GM23338 (cell line): Measurements from ENCODE around the gene AGAP1. TPM values are rescaled to one million over a fixed set of nuclear protein-coding genes. Genes with fewer than 3 reads are reported as not detected.

ENCODE experiments used
- ATAC-seq: fragments of 200-7000 bp; cut with Tn5 transposase; 3 replicates; pipeline ENCODE4 v1.9.1; 2020
- DNase-seq: peaks from one replicate; pipeline ENCODE4 v3.0.0-alpha.2; 2015; ENCODE audit warnings: low spot score
- H2AFZ ChIP-seq: fragments of 200-600 bp; sonication (generic); 2 replicates; pipeline ENCODE4 v1.8.0; 2016; ENCODE audit warnings: antibody characterized with exemption, mild to moderate bottlenecking, moderate library complexity
- H3F3A ChIP-seq: fragments of 200-600 bp; sonication (generic); replicated peaks from 2 replicates; pipeline ENCODE4 v1.8.0; 2017; ENCODE audit warnings: antibody characterized with exemption, mixed run types, low read depth
- H3K27ac ChIP-seq: fragments of 200-600 bp; sonication (generic); 2 replicates; pipeline ENCODE4 v1.6.1; 2016; ENCODE audit warnings: low read depth
- H3K27me3 ChIP-seq: fragments of 200-600 bp; sonication (generic); 2 replicates; pipeline ENCODE4 v1.8.0; 2016; ENCODE audit warnings: mild to moderate bottlenecking, mixed run types, moderate library complexity; ENCODE audit not compliant: insufficient read depth
- H3K36me3 ChIP-seq: fragments of 200-600 bp; sonication (generic); 2 replicates; pipeline ENCODE4 v1.8.0; 2016; ENCODE audit warnings: mild to moderate bottlenecking; ENCODE audit not compliant: insufficient read depth
- H3K4me1 ChIP-seq: fragments of 200-600 bp; sonication (generic); 2 replicates; pipeline ENCODE4 v1.8.0; 2016; ENCODE audit warnings: mild to moderate bottlenecking, moderate library complexity; ENCODE audit not compliant: insufficient read depth
- H3K4me2 ChIP-seq: fragments of 200-600 bp; sonication (generic); 2 replicates; pipeline ENCODE4 v1.7.1; 2017; ENCODE audit warnings: mixed run types
- H3K4me3 ChIP-seq: fragments of 200-600 bp; sonication (generic); 2 replicates; pipeline ENCODE4 v1.6.1; 2016; ENCODE audit warnings: mixed run types
- H3K79me2 ChIP-seq: fragments of 200-600 bp; sonication (generic); replicated peaks from 2 replicates; pipeline ENCODE4 v1.8.0; 2017; ENCODE audit warnings: mild to moderate bottlenecking; ENCODE audit not compliant: insufficient read depth
- H3K9me2 ChIP-seq: fragments of 200-600 bp; sonication (generic); 2 replicates; pipeline ENCODE4 v1.8.0; 2017; ENCODE audit not compliant: insufficient read depth
- H4K20me1 ChIP-seq: fragments of 200-600 bp; sonication (generic); replicated peaks from 2 replicates; pipeline ENCODE4 v1.8.0; 2017; ENCODE audit warnings: mild to moderate bottlenecking; ENCODE audit not compliant: insufficient read depth
- H3K27ac Mint-ChIP-seq: 2 replicates; pipeline ENCODE4 v1.8.0; 2020; ENCODE audit warnings: inconsistent platforms, mild to moderate bottlenecking, moderate library complexity, mixed read lengths
- H3K27me3 Mint-ChIP-seq: 3 replicates; pipeline ENCODE4 v1.8.0; 2022; ENCODE audit warnings: low read depth, mild to moderate bottlenecking, moderate library complexity, mixed read lengths, inconsistent platforms; ENCODE audit not compliant: insufficient read depth, poor library complexity
- H3K36me3 Mint-ChIP-seq: 3 replicates; pipeline ENCODE4 v1.8.0; 2021; ENCODE audit warnings: low read depth, mild to moderate bottlenecking, inconsistent platforms, moderate library complexity, mixed read lengths
- H3K4me1 Mint-ChIP-seq: 3 replicates; pipeline ENCODE4 v1.8.0; 2020; ENCODE audit warnings: mild to moderate bottlenecking, inconsistent platforms, mixed read lengths
- H3K4me3 Mint-ChIP-seq: 3 replicates; pipeline ENCODE4 v1.8.0; 2021; ENCODE audit warnings: moderate library complexity, mild to moderate bottlenecking, inconsistent platforms, mixed read lengths
- H3K9me3 Mint-ChIP-seq: 3 replicates; pipeline ENCODE4 v1.8.0; 2020; ENCODE audit warnings: moderate library complexity, mild to moderate bottlenecking, inconsistent platforms, mixed read lengths
- CREB1 ChIP-seq: fragments of 250-450 bp; sonication (Bioruptor Pico); IDR thresholded peaks from 2 replicates; pipeline ENCODE4 v1.5.0; 2020; ENCODE audit warnings: low read depth, mild to moderate bottlenecking, moderate library complexity
- EZH2phosphoT487 ChIP-seq: fragments of 200-600 bp; sonication (generic); IDR thresholded peaks from one replicate; pipeline ENCODE4 v1.8.1; 2018; ENCODE audit warnings: antibody characterized with exemption; ENCODE audit not compliant: unreplicated experiment
- JUNB ChIP-seq: IDR thresholded peaks from one replicate; pipeline ENCODE4 v1.6.1; 2016; ENCODE audit warnings: antibody characterized with exemption; ENCODE audit not compliant: unreplicated experiment
- STAT1 ChIP-seq: IDR thresholded peaks from one replicate; pipeline ENCODE4 v1.6.1; 2016; ENCODE audit warnings: antibody characterized with exemption; ENCODE audit not compliant: unreplicated experiment
- ZNF331 ChIP-seq: fragments of 250-450 bp; sonication (Bioruptor Pico); IDR thresholded peaks from 2 replicates; pipeline ENCODE4 v1.5.0; 2020; ENCODE audit warnings: low read depth, mild to moderate bottlenecking, moderate library complexity
- polyA plus RNA-seq: library from polyadenylated mRNA; unstranded; fragments of >200 nt; fragmentation: Nextera tagmentation; extraction: Ambion mirVana; gene quantifications from 2 replicates; pipeline ENCODE4 v1.2.1, GENCODE V29; 2016
- total RNA-seq: library from RNA; depleted of rRNA; stranded (reverse); fragments of >200 nt; shearing (Covaris generic); gene quantifications from 2 replicates; pipeline ENCODE4 v1.2.3, GENCODE V29; 2014
- TF ChIP-seq, protein P1 (sequence below): IDR thresholded peaks from 2 replicates; pipeline ENCODE4 v1.6.1; 2016; ENCODE audit warnings: antibody characterized with exemption
- TF ChIP-seq, protein P2 (sequence below), 2 experiments: fragments of 200-600 bp in 1 of 2; sonication (generic) in 1 of 2; conservative IDR thresholded peaks; 2 replicates each; pipeline versions ENCODE4 v1.5.1 to v1.6.1; 2016 to 2017; ENCODE audit warnings: antibody characterized with exemption in 2 of 2, low read depth in 2 of 2, mild to moderate bottlenecking in 2 of 2, moderate library complexity in 1 of 2
- TF ChIP-seq, protein P3 (sequence below): fragments of 250-450 bp; sonication (Bioruptor Pico); IDR thresholded peaks from 2 replicates; pipeline ENCODE4 v1.5.0; 2020; ENCODE audit warnings: mild to moderate bottlenecking, moderate library complexity

Gene AGAP1
- total and polyA plus RNA-seq, 2 experiments from 2014 or later, result 13.3 to 27.9 TPM

DNA sequence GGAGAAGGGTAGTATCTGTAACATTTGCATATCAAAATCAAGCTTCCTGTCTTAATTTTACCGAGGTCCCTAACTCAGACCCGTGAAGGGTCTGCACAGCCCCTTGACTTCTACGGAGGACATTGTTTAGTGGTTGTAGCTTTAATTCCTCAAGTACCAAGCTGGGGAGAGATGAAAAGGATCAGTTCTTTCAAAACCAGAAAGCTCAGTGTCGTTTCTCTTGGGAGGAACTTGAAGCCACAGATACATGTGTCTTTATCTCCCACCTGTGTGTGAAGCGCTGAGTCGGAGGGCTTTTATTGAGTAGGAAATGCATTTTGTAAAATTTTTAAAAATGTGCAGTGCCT, 410.7 kb downstream of the AGAP1 start:
- Mint-ChIP-seq H3K4me3 (no peak overlapping the region; the same call in 2 of the 3 replicates), H3K9me3 (no peaks in the 10 kb centered on the region), H3K27ac (no peak overlapping the region), H3K36me3 (peaks cover 4% of the 10 kb centered on the region; the same call in 1 of the 3 replicates), H3K4me1 (peaks cover 15% of the 10 kb centered on the region), H3K27me3 (peaks cover 2% of the 10 kb centered on the region)
- Histone ChIP-seq H3K27ac (no peak overlapping the region), H3K4me1 (0 out of 2 replicates have a peak, but pooled peaks cover 3% of the 10 kb centered on the region), H3K4me3 (no peak overlapping the region), H3K79me2 (no peaks in the 10 kb centered on the region), H4K20me1 (peaks cover 13% of the 10 kb centered on the region), H3K27me3 (no peaks in the 10 kb centered on the region), H2AFZ (no peak overlapping the region), H3F3A (no peaks in the 10 kb centered on the region), H3K9me2 (no peaks in the 10 kb centered on the region), H3K4me2 (no peak overlapping the region), H3K36me3 (no peaks in the 10 kb centered on the region)
- TF ChIP-seq, protein P1, sequence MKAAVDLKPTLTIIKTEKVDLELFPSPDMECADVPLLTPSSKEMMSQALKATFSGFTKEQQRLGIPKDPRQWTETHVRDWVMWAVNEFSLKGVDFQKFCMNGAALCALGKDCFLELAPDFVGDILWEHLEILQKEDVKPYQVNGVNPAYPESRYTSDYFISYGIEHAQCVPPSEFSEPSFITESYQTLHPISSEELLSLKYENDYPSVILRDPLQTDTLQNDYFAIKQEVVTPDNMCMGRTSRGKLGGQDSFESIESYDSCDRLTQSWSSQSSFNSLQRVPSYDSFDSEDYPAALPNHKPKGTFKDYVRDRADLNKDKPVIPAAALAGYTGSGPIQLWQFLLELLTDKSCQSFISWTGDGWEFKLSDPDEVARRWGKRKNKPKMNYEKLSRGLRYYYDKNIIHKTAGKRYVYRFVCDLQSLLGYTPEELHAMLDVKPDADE, result no peak
- ATAC-seq, result peak; percentile 42
- DNase-seq, result no peak

DNA sequence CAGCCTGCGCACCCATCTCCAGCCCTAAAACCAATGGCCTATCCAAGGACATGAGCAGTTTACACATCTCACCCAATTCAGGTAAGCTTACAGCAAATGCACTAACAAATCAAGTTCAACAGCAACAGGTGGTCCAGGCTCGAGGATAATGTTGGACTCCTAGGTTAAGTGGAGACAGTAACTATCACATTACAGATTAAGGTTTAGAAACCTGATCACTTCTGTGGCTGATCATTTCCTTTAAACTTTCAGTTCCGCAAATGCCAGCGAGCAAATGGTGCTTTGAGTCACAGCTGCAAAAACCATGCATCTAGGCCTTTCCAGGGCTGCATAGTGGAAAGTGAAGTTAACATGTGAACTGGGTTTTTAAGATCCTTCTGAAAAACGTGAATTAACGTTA, 415.0 kb downstream of the AGAP1 start:
- no peak overlapping the region for H3K27ac Mint-ChIP-seq
- TF ChIP-seq, protein P2, sequence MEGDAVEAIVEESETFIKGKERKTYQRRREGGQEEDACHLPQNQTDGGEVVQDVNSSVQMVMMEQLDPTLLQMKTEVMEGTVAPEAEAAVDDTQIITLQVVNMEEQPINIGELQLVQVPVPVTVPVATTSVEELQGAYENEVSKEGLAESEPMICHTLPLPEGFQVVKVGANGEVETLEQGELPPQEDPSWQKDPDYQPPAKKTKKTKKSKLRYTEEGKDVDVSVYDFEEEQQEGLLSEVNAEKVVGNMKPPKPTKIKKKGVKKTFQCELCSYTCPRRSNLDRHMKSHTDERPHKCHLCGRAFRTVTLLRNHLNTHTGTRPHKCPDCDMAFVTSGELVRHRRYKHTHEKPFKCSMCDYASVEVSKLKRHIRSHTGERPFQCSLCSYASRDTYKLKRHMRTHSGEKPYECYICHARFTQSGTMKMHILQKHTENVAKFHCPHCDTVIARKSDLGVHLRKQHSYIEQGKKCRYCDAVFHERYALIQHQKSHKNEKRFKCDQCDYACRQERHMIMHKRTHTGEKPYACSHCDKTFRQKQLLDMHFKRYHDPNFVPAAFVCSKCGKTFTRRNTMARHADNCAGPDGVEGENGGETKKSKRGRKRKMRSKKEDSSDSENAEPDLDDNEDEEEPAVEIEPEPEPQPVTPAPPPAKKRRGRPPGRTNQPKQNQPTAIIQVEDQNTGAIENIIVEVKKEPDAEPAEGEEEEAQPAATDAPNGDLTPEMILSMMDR (conservative IDR thresholded peaks at IDR 0.05; ENCODE audit: low read depth in 2 of 2), result no peak
- no peak for TF ChIP-seq STAT1
- TF ChIP-seq CREB1, result no peak
- TF ChIP-seq ZNF331 (CRISPR knock-in tag), result no peak
- TF ChIP-seq, protein P1, result no peak
- TF ChIP-seq JUNB, result no peak
- TF ChIP-seq EZH2phosphoT487, result no peak
- TF ChIP-seq, protein P3, sequence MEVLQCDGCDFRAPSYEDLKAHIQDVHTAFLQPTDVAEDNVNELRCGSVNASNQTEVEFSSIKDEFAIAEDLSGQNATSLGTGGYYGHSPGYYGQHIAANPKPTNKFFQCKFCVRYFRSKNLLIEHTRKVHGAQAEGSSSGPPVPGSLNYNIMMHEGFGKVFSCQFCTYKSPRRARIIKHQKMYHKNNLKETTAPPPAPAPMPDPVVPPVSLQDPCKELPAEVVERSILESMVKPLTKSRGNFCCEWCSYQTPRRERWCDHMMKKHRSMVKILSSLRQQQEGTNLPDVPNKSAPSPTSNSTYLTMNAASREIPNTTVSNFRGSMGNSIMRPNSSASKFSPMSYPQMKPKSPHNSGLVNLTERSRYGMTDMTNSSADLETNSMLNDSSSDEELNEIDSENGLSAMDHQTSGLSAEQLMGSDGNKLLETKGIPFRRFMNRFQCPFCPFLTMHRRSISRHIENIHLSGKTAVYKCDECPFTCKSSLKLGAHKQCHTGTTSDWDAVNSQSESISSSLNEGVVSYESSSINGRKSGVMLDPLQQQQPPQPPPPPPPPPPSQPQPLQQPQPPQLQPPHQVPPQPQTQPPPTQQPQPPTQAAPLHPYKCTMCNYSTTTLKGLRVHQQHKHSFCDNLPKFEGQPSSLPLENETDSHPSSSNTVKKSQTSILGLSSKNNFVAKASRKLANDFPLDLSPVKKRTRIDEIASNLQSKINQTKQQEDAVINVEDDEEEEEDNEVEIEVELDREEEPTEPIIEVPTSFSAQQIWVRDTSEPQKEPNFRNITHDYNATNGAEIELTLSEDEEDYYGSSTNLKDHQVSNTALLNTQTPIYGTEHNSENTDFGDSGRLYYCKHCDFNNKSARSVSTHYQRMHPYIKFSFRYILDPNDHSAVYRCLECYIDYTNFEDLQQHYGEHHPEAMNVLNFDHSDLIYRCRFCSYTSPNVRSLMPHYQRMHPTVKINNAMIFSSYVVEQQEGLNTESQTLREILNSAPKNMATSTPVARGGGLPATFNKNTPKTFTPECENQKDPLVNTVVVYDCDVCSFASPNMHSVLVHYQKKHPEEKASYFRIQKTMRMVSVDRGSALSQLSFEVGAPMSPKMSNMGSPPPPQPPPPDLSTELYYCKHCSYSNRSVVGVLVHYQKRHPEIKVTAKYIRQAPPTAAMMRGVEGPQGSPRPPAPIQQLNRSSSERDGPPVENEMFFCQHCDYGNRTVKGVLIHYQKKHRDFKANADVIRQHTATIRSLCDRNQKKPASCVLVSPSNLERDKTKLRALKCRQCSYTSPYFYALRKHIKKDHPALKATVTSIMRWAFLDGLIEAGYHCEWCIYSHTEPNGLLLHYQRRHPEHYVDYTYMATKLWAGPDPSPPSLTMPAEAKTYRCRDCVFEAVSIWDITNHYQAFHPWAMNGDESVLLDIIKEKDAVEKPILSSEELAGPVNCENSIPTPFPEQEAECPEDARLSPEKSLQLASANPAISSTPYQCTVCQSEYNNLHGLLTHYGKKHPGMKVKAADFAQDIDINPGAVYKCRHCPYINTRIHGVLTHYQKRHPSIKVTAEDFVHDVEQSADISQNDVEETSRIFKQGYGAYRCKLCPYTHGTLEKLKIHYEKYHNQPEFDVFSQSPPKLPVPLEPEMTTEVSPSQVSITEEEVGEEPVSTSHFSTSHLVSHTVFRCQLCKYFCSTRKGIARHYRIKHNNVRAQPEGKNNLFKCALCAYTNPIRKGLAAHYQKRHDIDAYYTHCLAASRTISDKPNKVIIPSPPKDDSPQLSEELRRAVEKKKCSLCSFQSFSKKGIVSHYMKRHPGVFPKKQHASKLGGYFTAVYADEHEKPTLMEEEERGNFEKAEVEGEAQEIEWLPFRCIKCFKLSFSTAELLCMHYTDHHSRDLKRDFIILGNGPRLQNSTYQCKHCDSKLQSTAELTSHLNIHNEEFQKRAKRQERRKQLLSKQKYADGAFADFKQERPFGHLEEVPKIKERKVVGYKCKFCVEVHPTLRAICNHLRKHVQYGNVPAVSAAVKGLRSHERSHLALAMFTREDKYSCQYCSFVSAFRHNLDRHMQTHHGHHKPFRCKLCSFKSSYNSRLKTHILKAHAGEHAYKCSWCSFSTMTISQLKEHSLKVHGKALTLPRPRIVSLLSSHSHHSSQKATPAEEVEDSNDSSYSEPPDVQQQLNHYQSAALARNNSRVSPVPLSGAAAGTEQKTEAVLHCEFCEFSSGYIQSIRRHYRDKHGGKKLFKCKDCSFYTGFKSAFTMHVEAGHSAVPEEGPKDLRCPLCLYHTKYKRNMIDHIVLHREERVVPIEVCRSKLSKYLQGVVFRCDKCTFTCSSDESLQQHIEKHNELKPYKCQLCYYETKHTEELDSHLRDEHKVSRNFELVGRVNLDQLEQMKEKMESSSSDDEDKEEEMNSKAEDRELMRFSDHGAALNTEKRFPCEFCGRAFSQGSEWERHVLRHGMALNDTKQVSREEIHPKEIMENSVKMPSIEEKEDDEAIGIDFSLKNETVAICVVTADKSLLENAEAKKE (CRISPR knock-in tag), result no peak

More for the DNA sequence above, 415.0 kb downstream of the AGAP1 start:
- H3K9me3 Mint-ChIP-seq, result no peaks in the 10 kb centered on the region
- Histone ChIP-seq H3F3A (no peaks in the 10 kb centered on the region), H3K27ac (no peak overlapping the region), H3K4me2 (no peak overlapping the region), H3K9me2 (no peaks in the 10 kb centered on the region), H2AFZ (no peak overlapping the region), H3K4me3 (no peak overlapping the region), H3K27me3 (no peaks in the 10 kb centered on the region), H3K79me2 (no peaks in the 10 kb centered on the region), H3K4me1 (no peaks in the 10 kb centered on the region), H3K36me3 (no peaks in the 10 kb centered on the region), H4K20me1 (peaks cover 9% of the 10 kb centered on the region)
- H3K27me3 Mint-ChIP-seq, result peaks cover 6% of the 10 kb centered on the region
- ATAC-seq, result no peak
- H3K4me1 Mint-ChIP-seq, result peaks cover 14% of the 10 kb centered on the region
- H3K4me3 Mint-ChIP-seq, result no peak overlapping the region
- peaks cover 4% of the 10 kb centered on the region; the same call in 1 of the 3 replicates for H3K36me3 Mint-ChIP-seq
- DNase-seq, result no peak
